Mesodermal cell (in vitro differentiated cells): ENCODE results near the gene TRAPPC2L.

Experiments
- H3K27ac ChIP-seq: 2 replicates; pipeline ENCODE4 v1.7.0; 2013; ENCODE audit warnings: mild to moderate bottlenecking, low read depth, low read length, moderate library complexity; ENCODE audit not compliant: severe bottlenecking
- H3K36me3 ChIP-seq: 2 replicates; pipeline ENCODE4 v1.7.1; 2013; ENCODE audit warnings: mild to moderate bottlenecking, low read length, moderate library complexity; ENCODE audit not compliant: control insufficient read depth, insufficient read depth
- H3K4me1 ChIP-seq: one replicate; pipeline ENCODE4 v1.7.1; 2013; ENCODE audit warnings: mild to moderate bottlenecking, low read length; ENCODE audit not compliant: insufficient read depth, control insufficient read depth, poor library complexity, severe bottlenecking
- H3K4me3 ChIP-seq: 2 replicates; pipeline ENCODE4 v1.7.0; 2013; ENCODE audit warnings: low read length, control low read depth, mild to moderate bottlenecking; ENCODE audit not compliant: insufficient read depth, poor library complexity, severe bottlenecking; ENCODE audit errors: extremely low read depth
- H3K9me3 ChIP-seq: 2 replicates; pipeline ENCODE4 v1.7.1; 2013; ENCODE audit warnings: mild to moderate bottlenecking, low read length, moderate library complexity; ENCODE audit not compliant: control insufficient read depth
- WGBS, 2 experiments: methylation state at CpG; one replicate each; pipeline ENCODE4 v1.1.5; 2013; ENCODE audit warnings: missing lambda C conversion rate in 2 of 2; ENCODE audit not compliant: insufficient coverage in 2 of 2; 5-methylcytosine and 5-hydroxymethylcytosine counted together

Gene TRAPPC2L

GRCh38 chr16:88863426-88863825, 6.5 kb downstream of the TRAPPC2L start:
- 90 to 94% methylated on average over 12 to 13 of the region's 13 CpGs for WGBS, 2 experiments
- Histone ChIP-seq H3K4me3 (no peak overlapping the region), H3K4me1 (peaks cover 2% of the 10 kb centered on the region), H3K27ac (no peak overlapping the region), H3K9me3 (no peaks in the 10 kb centered on the region), H3K36me3 (peaks cover 32% of the 10 kb centered on the region)

- WGBS, 2 experiments = 87 to 91% methylated on average over 10 to 15 of the region's 15 CpGs
- peaks cover 25% of the 10 kb centered on the region for H3K36me3 ChIP-seq
- no peaks in the 10 kb centered on the region for H3K4me1 ChIP-seq
- no peak overlapping the region for H3K27ac ChIP-seq
- no peaks in the 10 kb centered on the region for H3K9me3 ChIP-seq
- H3K4me3 ChIP-seq = no peak overlapping the region
These were observed 7.2 kb downstream of the TRAPPC2L start for GRCh38 chr16:88864099-88864498.

GRCh38 chr16:88864521-88864920, 7.6 kb downstream of the TRAPPC2L start:
- 93 to 94% methylated on average over 12 to 15 of the region's 18 CpGs for WGBS, 2 experiments
- no peak overlapping the region for H3K4me3 ChIP-seq
- H3K36me3 ChIP-seq = peaks cover 21% of the 10 kb centered on the region
- H3K27ac ChIP-seq = no peak overlapping the region
- H3K9me3 ChIP-seq = no peaks in the 10 kb centered on the region
- no peaks in the 10 kb centered on the region for H3K4me1 ChIP-seq

GRCh38 chr16:88865310-88865709, 8.4 kb downstream of the TRAPPC2L start:
- Histone ChIP-seq H3K27ac (no peak overlapping the region), H3K36me3 (peaks cover 13% of the 10 kb centered on the region), H3K9me3 (no peaks in the 10 kb centered on the region), H3K4me1 (no peaks in the 10 kb centered on the region), H3K4me3 (no peak overlapping the region)
- 91 to 92% methylated on average over 11 to 14 of the region's 14 CpGs for WGBS, 2 experiments

GRCh38 chr16:88865742-88866141, 8.8 kb downstream of the TRAPPC2L start:
- Histone ChIP-seq H3K4me3 (no peak overlapping the region), H3K27ac (no peak overlapping the region), H3K9me3 (no peaks in the 10 kb centered on the region), H3K36me3 (peaks cover 9% of the 10 kb centered on the region), H3K4me1 (no peaks in the 10 kb centered on the region)
- 91 to 93% methylated on average over 14 to 15 of the region's 15 CpGs for WGBS, 2 experiments

- H3K9me3 ChIP-seq = no peaks in the 10 kb centered on the region
- H3K27ac ChIP-seq = no peak within 1 kb of the TSS
- no peak within 1 kb of the TSS for H3K4me3 ChIP-seq
- peaks cover 4% of the 10 kb centered on the region for H3K36me3 ChIP-seq
- WGBS, 2 experiments = 81 to 90% methylated on average over 14 to 17 of the region's 20 CpGs
- no peaks in the 10 kb centered on the region for H3K4me1 ChIP-seq
These were observed 9.4 kb downstream of the TRAPPC2L start, which contains the start of gene PABPN1L for GRCh38 chr16:88866151-88866920. PABPN1L (minus strand) TSS chr16:88866660; CDS start chr16:88866606, 54 bp downstream.

GRCh38 chr16:88867581-88868246, 10.8 kb downstream of the TRAPPC2L start:
- H3K4me1 ChIP-seq = no peaks in the 10 kb centered on the region
- H3K4me3 ChIP-seq = no peak overlapping the region
- no peaks in the 10 kb centered on the region for H3K9me3 ChIP-seq
- 95% methylated on average over 20 to 21 of the region's 24 CpGs for WGBS, 2 experiments
- H3K27ac ChIP-seq = no peak overlapping the region
- H3K36me3 ChIP-seq = no peaks in the 10 kb centered on the region

- H3K4me1 ChIP-seq = no peaks in the 10 kb centered on the region
- H3K9me3 ChIP-seq = no peaks in the 10 kb centered on the region
- WGBS, 2 experiments = 89 to 94% methylated on average over 27 of the region's 27 CpGs
- no peak overlapping the region for H3K4me3 ChIP-seq
- no peak overlapping the region for H3K27ac ChIP-seq
- no peaks in the 10 kb centered on the region for H3K36me3 ChIP-seq
These were observed 12.2 kb downstream of the TRAPPC2L start for GRCh38 chr16:88868974-88869672.

- H3K4me1 ChIP-seq = no peaks in the 10 kb centered on the region
- no peak overlapping the region for H3K4me3 ChIP-seq
- WGBS, 2 experiments = 92 to 94% methylated on average over 6 to 9 of the region's 9 CpGs
- H3K27ac ChIP-seq = no peak overlapping the region
- H3K9me3 ChIP-seq = no peaks in the 10 kb centered on the region
- H3K36me3 ChIP-seq = no peaks in the 10 kb centered on the region
These were observed 12.7 kb downstream of the TRAPPC2L start for GRCh38 chr16:88869673-88869980.

- H3K36me3 ChIP-seq = no peaks in the 10 kb centered on the region
- H3K4me3 ChIP-seq = no peak overlapping the region
- H3K9me3 ChIP-seq = no peaks in the 10 kb centered on the region
- H3K27ac ChIP-seq = no peak overlapping the region
- 86 to 88% methylated on average over 30 to 34 of the region's 37 CpGs for WGBS, 2 experiments
- no peaks in the 10 kb centered on the region for H3K4me1 ChIP-seq
These were observed 13.9 kb downstream of the TRAPPC2L start for GRCh38 chr16:88870608-88871348.
